Stimulated activated CD4-positive, alpha-beta T cell treated with anti-CD3 and anti-CD28 coated beads, Interleukin-15, amount 100 ng/mL, for 24 hours (primary cell): Measurements from ENCODE around the gene CERS1.

Source experiments
- DNase-seq: peaks from one replicate; pipeline ENCODE4 v3.0.0-alpha.2; 2020

The CERS1 gene

GRCh38 chr19:18869023-18869618, 26.8 kb downstream of the CERS1 start:
- DNase-seq, result no peak

- DNase-seq, result no peak
Measured at GRCh38 chr19:18868380-18869022, 27.5 kb downstream of the CERS1 start.

- no peak for DNase-seq
Measured at GRCh38 chr19:18867751-18868150, 28.2 kb downstream of the CERS1 start.

- no peak for DNase-seq
Measured at GRCh38 chr19:18867199-18867598, 28.8 kb downstream of the CERS1 start.

- no peak for DNase-seq
Measured at GRCh38 chr19:18866800-18867123, 29.2 kb downstream of the CERS1 start.

- DNase-seq, result peak; percentile 69
Measured at GRCh38 chr19:18865973-18866799, 29.8 kb downstream of the CERS1 start.

- DNase-seq, result no peak
Measured at GRCh38 chr19:18865106-18865972, 30.6 kb downstream of the CERS1 start.

GRCh38 chr19:18863843-18864362, 32.1 kb downstream of the CERS1 start:
- DNase-seq, result no peak

GRCh38 chr19:18862976-18863842, 32.7 kb downstream of the CERS1 start:
- DNase-seq, result no peak

GRCh38 chr19:18861917-18862316, 34.0 kb downstream of the CERS1 start:
- no peak for DNase-seq

GRCh38 chr19:18861235-18861634, 34.7 kb downstream of the CERS1 start:
- DNase-seq, result no peak

- no peak for DNase-seq
Measured at GRCh38 chr19:18860725-18861124, 35.2 kb downstream of the CERS1 start.

- no peak for DNase-seq
Measured at GRCh38 chr19:18860302-18860700, 35.7 kb downstream of the CERS1 start.

GRCh38 chr19:18859676-18860301, 36.2 kb downstream of the CERS1 start:
- DNase-seq, result no peak

GRCh38 chr19:18858906-18859646, 36.9 kb downstream of the CERS1 start:
- DNase-seq, result no peak

- DNase-seq, result no peak
Measured at GRCh38 chr19:18857223-18857622, 38.7 kb downstream of the CERS1 start.

GRCh38 chr19:18856385-18857126, 39.4 kb downstream of the CERS1 start:
- DNase-seq, result no peak

GRCh38 chr19:18855647-18856384, 40.1 kb downstream of the CERS1 start:
- no peak for DNase-seq

- DNase-seq, result no peak
Measured at GRCh38 chr19:18854982-18855381, 41.0 kb downstream of the CERS1 start.
